A549 (cell line): ENCODE data around the gene IFITM2. TPM values are rescaled to one million over a fixed set of nuclear protein-coding genes. Genes with fewer than 3 reads are reported as not detected.

Experiments used
- ATAC-seq, 2 experiments: fragments of 200-7000 bp in 1 of 2; fragments of >200 bp in 1 of 2; cut with Nextera tagmentation in 1 of 2; cut with Tn5 transposase in 1 of 2; 3 replicates each; pipeline versions ENCODE4 v1.8.0 to v1.9.1; 2018 to 2020; ENCODE audit warnings: mild to moderate bottlenecking in 1 of 2, moderate library complexity in 1 of 2
- CTCF ChIA-PET: fragments of 300-600 bp; sonication (Branson Sonifier 250); formaldehyde crosslinking; extraction: SDS; loops from one replicate; lab custom pipeline; 2021; ENCODE audit warnings: antibody characterized with exemption, inconsistent platforms; lab: Yijun Ruan, JAX
- POLR2A ChIA-PET: fragments of 350-600 bp; formaldehyde crosslinking; extraction: SDS; loops from one replicate; lab custom pipeline; 2021; ENCODE audit warnings: antibody characterized with exemption, inconsistent platforms; lab: Yijun Ruan, JAX
- DNase-seq, 2 experiments: peaks; one replicate each; pipeline versions ENCODE4 v3.0.0 to v3.0.0-alpha.2; 2011 to 2016; ENCODE audit warnings: low read depth in 1 of 2, low spot score in 1 of 2
- FAIRE-seq: peaks from 2 replicates; lab custom pipeline; 2011; peaks lifted over from hg19 to GRCh38; lab: Jason Lieb, UNC
- H3K27ac ChIP-seq, 2 experiments: fragments of >200 bp; sonication (Bioruptor Twin); formaldehyde crosslinking; 3 replicates each; pipeline ENCODE4 v1.5.1; 2016 to 2017
- H3K4me1 ChIP-seq: fragments of >200 bp; sonication (Bioruptor Twin); formaldehyde crosslinking; 3 replicates; pipeline ENCODE4 v1.6.1; 2016
- H3K4me2 ChIP-seq: fragments of >200 bp; sonication (Bioruptor Twin); formaldehyde crosslinking; 3 replicates; pipeline ENCODE4 v1.6.1; 2016
- H3K4me3 ChIP-seq: fragments of >200 bp; sonication (Bioruptor Twin); formaldehyde crosslinking; 3 replicates; pipeline ENCODE4 v1.5.1; 2016
- H3K9me3 ChIP-seq: fragments of >200 bp; sonication (Bioruptor Twin); formaldehyde crosslinking; 3 replicates; pipeline ENCODE4 v1.6.1; 2016
- CBX2 ChIP-seq: fragments of 200-600 bp; sonication (generic); IDR thresholded peaks from 2 replicates; pipeline ENCODE4 v1.6.1; 2016; ENCODE audit warnings: low read depth, mild to moderate bottlenecking, borderline replicate concordance
- CEBPB ChIP-seq, 2 experiments: fragments of >200 bp in 1 of 2; sonication (Bioruptor Twin) in 1 of 2; formaldehyde crosslinking in 1 of 2; IDR thresholded peaks; 2 replicates each; pipeline ENCODE4 v1.6.1; 2012 to 2016
- CHD2 ChIP-seq: fragments of 150-350 bp; IDR thresholded peaks from 2 replicates; pipeline ENCODE4 v1.6.1; 2014; ENCODE audit warnings: low read length; ENCODE audit not compliant: partially characterized antibody
- CTCF ChIP-seq: fragments of >200 bp; sonication (Bioruptor Twin); formaldehyde crosslinking; IDR thresholded peaks from 3 replicates; pipeline ENCODE4 v1.5.1; 2016
- E2F6 ChIP-seq: IDR thresholded peaks from 2 replicates; pipeline ENCODE4 v1.6.1; 2012; ENCODE audit warnings: low read depth, borderline replicate concordance
- EHMT2 ChIP-seq: fragments of 200-600 bp; sonication (generic); IDR thresholded peaks from 2 replicates; pipeline ENCODE4 v1.6.1; 2016; ENCODE audit warnings: antibody characterized with exemption, low read depth, mild to moderate bottlenecking, moderate library complexity
- ELK1 ChIP-seq: fragments of 150-350 bp; IDR thresholded peaks from 2 replicates; pipeline ENCODE4 v1.6.1; 2014; ENCODE audit warnings: low read depth, mild to moderate bottlenecking, low read length
- FOSL2 ChIP-seq, 2 experiments: fragments of 450-650 bp in 1 of 2; fragments of >200 bp in 1 of 2; sonication (Bioruptor Twin) in 1 of 2; formaldehyde crosslinking; IDR thresholded peaks; 2 replicates each; pipeline versions ENCODE4 v1.5.0 to v1.6.1; 2016 to 2020; ENCODE audit warnings: mild to moderate bottlenecking in 1 of 2, moderate library complexity in 1 of 2
- FOXS1 ChIP-seq: fragments of 250-450 bp; sonication (Bioruptor Pico); IDR thresholded peaks from 2 replicates; pipeline ENCODE4 v1.5.0; 2020; ENCODE audit warnings: mild to moderate bottlenecking, moderate library complexity
- HES2 ChIP-seq: fragments of >200 bp; sonication (Bioruptor Twin); formaldehyde crosslinking; IDR thresholded peaks from 2 replicates; pipeline ENCODE4 v1.6.1; 2016
- HEYL ChIP-seq: fragments of 250-450 bp; sonication (Bioruptor Pico); IDR thresholded peaks from 2 replicates; pipeline ENCODE4 v1.8.0; 2021; ENCODE audit warnings: mild to moderate bottlenecking, moderate library complexity
- KDM1A ChIP-seq: fragments of 200-600 bp; sonication (generic); IDR thresholded peaks from 2 replicates; pipeline ENCODE4 v1.6.1; 2016; ENCODE audit warnings: low read depth, mild to moderate bottlenecking
- MAX ChIP-seq: IDR thresholded peaks from 2 replicates; pipeline ENCODE4 v1.6.1; 2012
- NFE2L2 ChIP-seq: fragments of 150-350 bp; conservative IDR thresholded peaks from 2 replicates; pipeline ENCODE4 v1.6.1; 2014; ENCODE audit warnings: low read length
- PHF8 ChIP-seq: fragments of 200-600 bp; sonication (generic); IDR thresholded peaks from 2 replicates; pipeline ENCODE4 v1.6.1; 2016; ENCODE audit warnings: low read depth, mild to moderate bottlenecking, antibody characterized with exemption, moderate library complexity, borderline replicate concordance
- RCOR1 ChIP-seq: fragments of 150-350 bp; IDR thresholded peaks from 2 replicates; pipeline ENCODE4 v1.6.1; 2014; ENCODE audit warnings: antibody characterized with exemption, low read length, low read depth
- TP53 ChIP-seq: fragments of 250-450 bp; sonication (Bioruptor Pico); IDR thresholded peaks from 2 replicates; pipeline ENCODE4 v1.5.0; 2021; ENCODE audit warnings: mild to moderate bottlenecking, moderate library complexity
- USF2 ChIP-seq: fragments of 450-650 bp; IDR thresholded peaks from 2 replicates; pipeline ENCODE4 v1.6.1; 2014; ENCODE audit warnings: antibody characterized with exemption
- ZFP36 ChIP-seq: fragments of 450-650 bp; IDR thresholded peaks from 2 replicates; pipeline ENCODE4 v1.6.1; 2014; ENCODE audit warnings: borderline replicate concordance; ENCODE audit not compliant: partially characterized antibody
- WGBS: methylation state at CpG from one replicate; pipeline ENCODE4 v1.1.6; 2017; ENCODE audit errors: missing lambda C conversion rate; 5-methylcytosine and 5-hydroxymethylcytosine counted together
- polyA plus RNA-seq, 4 experiments: library from polyadenylated mRNA; depleted of rRNA in 3 of 4; stranded (reverse); fragments of >200 nt; fragmentation: RNase III in 1 of 4; extraction: RNeasy Plus Mini Kit Qiagen cat#74134 plus additional on column Dnase treatment in 1 of 4; gene quantifications; 2 replicates in 3 of 4; 3 replicates in 1 of 4; pipeline ENCODE4 v1.2.3, GENCODE V29; 2011 to 2017

IFITM2 gene
- polyA plus RNA-seq, 2 of the 4 experiments (the other 2 are of a cell fraction) = 36.4 to 43.6 TPM

GRCh38 chr11:335779-336658 is 28.4 kb downstream of the IFITM2 start (continued):
- TF ChIP-seq ELK1 = no peak
- TF ChIP-seq USF2 = no peak
- TF ChIP-seq CHD2 = no peak
- TF ChIP-seq E2F6 = no peak
- no peak for TF ChIP-seq CEBPB (IDR thresholded peaks at IDR 0.05)

GRCh38 chr11:336659-337198 is 29.1 kb downstream of the IFITM2 start:
- POLR2A ChIA-PET = no interaction called here
- WGBS = 81% methylated on average over 4 of the region's 4 CpGs
- Histone ChIP-seq H3K4me2 (no peak overlapping the region), H3K27ac (no peak overlapping the region)
- CTCF ChIA-PET = interaction anchor here (1.1 kb wide), 1 partner anchor 9 kb away, joined by 4 read pairs; no protein-coding TSS in a partner anchor
- no peak for ATAC-seq
- no peak for TF ChIP-seq HES2
- TF ChIP-seq ZFP36 = no peak
- no peak for TF ChIP-seq TP53 (CRISPR knock-in tag)
- TF ChIP-seq PHF8 = no peak
- no peak for TF ChIP-seq HEYL (CRISPR knock-in tag)
- TF ChIP-seq CTCF = no peak
- TF ChIP-seq CEBPB (IDR thresholded peaks at IDR 0.05) = no peak
- no peak for TF ChIP-seq MAX
- no peak for TF ChIP-seq CBX2
- TF ChIP-seq RCOR1 = no peak
- no peak for TF ChIP-seq KDM1A
- TF ChIP-seq NFE2L2 = no peak
- TF ChIP-seq FOXS1 (CRISPR knock-in tag) = no peak
- no peak for TF ChIP-seq EHMT2
- TF ChIP-seq FOSL2 (IDR thresholded peaks at IDR 0.05) = no peak
- TF ChIP-seq FOSL2 (CRISPR knock-in tag; IDR thresholded peaks at IDR 0.05) = no peak
- TF ChIP-seq, all 56 proteins: peak for 0
- H3K4me1 ChIP-seq = no peaks in the 10 kb centered on the region
- FAIRE-seq (no peak), DNase-seq (no peak)
- no peak overlapping the region for H3K4me3 ChIP-seq
- no peaks in the 10 kb centered on the region for H3K9me3 ChIP-seq
